NB4 (cell line): ENCODE data around the gene OR1I1.

ENCODE experiments used
- DNase-seq: peaks from one replicate; pipeline ENCODE4 v3.0.0; 2010; ENCODE audit warnings: low read depth
- H3K4me3 ChIP-seq: one replicate; pipeline ENCODE4 v1.5.1; 2011; ENCODE audit warnings: mild to moderate bottlenecking, low read depth, low read length, moderate library complexity
- MYC ChIP-seq: IDR thresholded peaks from 2 replicates; pipeline ENCODE4 v1.6.1; 2011; ENCODE audit warnings: low read depth, low read length
- POLR2A ChIP-seq: IDR thresholded peaks from 2 replicates; pipeline ENCODE4 v1.6.1; 2011; ENCODE audit warnings: mild to moderate bottlenecking; ENCODE audit not compliant: insufficient read length; ENCODE audit errors: extremely low read depth
- TF ChIP-seq, protein P1 (sequence below): IDR thresholded peaks from 2 replicates; pipeline ENCODE4 v1.6.1; 2011; ENCODE audit warnings: low read depth, low read length
- TF ChIP-seq, protein P2 (sequence below): IDR thresholded peaks from one replicate; pipeline ENCODE4 v1.5.1; 2012; ENCODE audit warnings: low read depth, low read length

Gene OR1I1

DNA sequence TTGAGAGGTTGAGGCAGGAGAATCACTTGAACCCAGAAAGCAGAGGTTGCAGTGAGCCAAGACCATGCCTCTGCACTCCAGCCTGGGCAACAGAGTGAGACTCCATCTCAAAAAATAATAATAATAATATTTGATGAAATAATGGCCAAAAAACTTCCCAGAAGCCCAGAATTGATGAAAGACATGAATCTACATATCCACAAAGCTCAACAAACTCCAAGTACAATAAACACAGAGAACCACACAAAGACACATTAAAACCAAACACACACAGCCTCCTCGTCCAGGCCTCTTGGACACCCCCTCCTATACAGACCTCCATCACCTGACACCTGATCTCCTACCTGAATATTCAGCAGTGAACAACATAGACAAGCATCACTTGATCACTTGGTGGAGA lies 22.0 kb downstream of the OR1I1 start:
- no peak for DNase-seq
- TF ChIP-seq, protein P1, sequence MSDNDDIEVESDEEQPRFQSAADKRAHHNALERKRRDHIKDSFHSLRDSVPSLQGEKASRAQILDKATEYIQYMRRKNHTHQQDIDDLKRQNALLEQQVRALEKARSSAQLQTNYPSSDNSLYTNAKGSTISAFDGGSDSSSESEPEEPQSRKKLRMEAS: no peak
- no peak for TF ChIP-seq POLR2A
- no peak for TF ChIP-seq MYC
- TF ChIP-seq, protein P2, sequence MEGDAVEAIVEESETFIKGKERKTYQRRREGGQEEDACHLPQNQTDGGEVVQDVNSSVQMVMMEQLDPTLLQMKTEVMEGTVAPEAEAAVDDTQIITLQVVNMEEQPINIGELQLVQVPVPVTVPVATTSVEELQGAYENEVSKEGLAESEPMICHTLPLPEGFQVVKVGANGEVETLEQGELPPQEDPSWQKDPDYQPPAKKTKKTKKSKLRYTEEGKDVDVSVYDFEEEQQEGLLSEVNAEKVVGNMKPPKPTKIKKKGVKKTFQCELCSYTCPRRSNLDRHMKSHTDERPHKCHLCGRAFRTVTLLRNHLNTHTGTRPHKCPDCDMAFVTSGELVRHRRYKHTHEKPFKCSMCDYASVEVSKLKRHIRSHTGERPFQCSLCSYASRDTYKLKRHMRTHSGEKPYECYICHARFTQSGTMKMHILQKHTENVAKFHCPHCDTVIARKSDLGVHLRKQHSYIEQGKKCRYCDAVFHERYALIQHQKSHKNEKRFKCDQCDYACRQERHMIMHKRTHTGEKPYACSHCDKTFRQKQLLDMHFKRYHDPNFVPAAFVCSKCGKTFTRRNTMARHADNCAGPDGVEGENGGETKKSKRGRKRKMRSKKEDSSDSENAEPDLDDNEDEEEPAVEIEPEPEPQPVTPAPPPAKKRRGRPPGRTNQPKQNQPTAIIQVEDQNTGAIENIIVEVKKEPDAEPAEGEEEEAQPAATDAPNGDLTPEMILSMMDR: no peak
- no peak overlapping the region for H3K4me3 ChIP-seq

GRCh38 chr19:15104411-15104810 lies 22.4 kb downstream of the OR1I1 start:
- DNase-seq: no peak
- TF ChIP-seq, protein P2: no peak
- TF ChIP-seq POLR2A (no peak), MYC (no peak)
- TF ChIP-seq, protein P1: no peak
- H3K4me3 ChIP-seq: no peak overlapping the region

DNA sequence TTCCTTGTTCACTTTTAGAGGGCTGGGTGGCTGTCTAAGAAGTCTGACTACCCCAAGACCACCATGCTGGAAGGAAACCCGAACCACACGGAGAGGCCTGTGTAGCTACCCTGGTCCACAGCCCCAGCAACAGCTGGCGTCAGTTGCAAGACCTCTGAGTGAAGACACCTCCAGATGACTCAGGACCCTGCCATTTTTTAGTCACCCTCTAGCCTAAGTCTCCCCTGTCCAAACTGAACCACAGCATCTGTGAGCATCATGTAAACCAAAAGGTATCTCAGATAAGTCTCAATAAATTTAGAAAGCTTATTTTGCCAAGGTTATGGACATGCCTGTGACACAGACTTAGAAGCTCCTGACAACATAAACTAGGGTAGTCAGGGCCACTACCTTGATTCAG lies 23.0 kb downstream of the OR1I1 start:
- H3K4me3 ChIP-seq: no peak overlapping the region
- TF ChIP-seq POLR2A (no peak), MYC (no peak)
- TF ChIP-seq, protein P1: no peak
- TF ChIP-seq, protein P2: no peak
- DNase-seq: no peak

- DNase-seq: no peak
- TF ChIP-seq, protein P2: no peak
- TF ChIP-seq POLR2A (no peak), MYC (no peak)
- TF ChIP-seq, protein P1: no peak
- H3K4me3 ChIP-seq: no peak within 1 kb of the TSS
Observed at GRCh38 chr19:15107061-15108010, 25.3 kb downstream of the OR1I1 start, which contains the start of gene SYDE1. TSS of gene SYDE1 (plus strand) at chr19:15107401. CDS start at chr19:15107434, 33 bp downstream.

GRCh38 chr19:15108145-15108844 lies 26.3 kb downstream of the OR1I1 start:
- H3K4me3 ChIP-seq: no peak overlapping the region
- no peak for DNase-seq
- TF ChIP-seq MYC (no peak), POLR2A (no peak)
- TF ChIP-seq, protein P2: no peak
- TF ChIP-seq, protein P1: no peak
